GM12873 (cell line): ENCODE measurements around the gene IMMP2L.

Experiments used
- TF ChIP-seq, protein P1 (sequence below): IDR thresholded peaks from 2 replicates; pipeline ENCODE4 v1.5.1; 2012; ENCODE audit warnings: low read depth, mild to moderate bottlenecking, moderate library complexity, low read length, control low read depth; ENCODE audit not compliant: insufficient read depth; ENCODE audit errors: missing control alignments

The IMMP2L gene

DNA sequence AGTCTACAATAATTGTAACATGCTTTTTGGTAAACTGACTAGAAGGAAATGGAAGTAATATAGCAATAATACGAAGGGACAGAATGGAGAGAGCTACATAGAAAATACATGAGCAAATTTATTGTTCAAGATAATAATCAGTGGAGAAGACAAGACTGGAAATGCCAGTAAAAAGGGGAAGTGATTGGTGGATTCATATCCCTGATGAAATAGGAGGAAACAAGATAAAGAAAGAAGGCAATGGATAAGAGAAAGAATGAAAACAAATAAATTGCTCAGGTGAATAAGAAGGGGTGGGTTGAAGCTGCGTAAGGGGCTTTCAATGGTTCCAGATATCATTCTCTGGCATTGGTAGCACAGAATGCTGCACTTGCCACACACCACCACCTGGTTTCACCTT is 335.5 kb downstream of the IMMP2L start:
- TF ChIP-seq, protein P1, sequence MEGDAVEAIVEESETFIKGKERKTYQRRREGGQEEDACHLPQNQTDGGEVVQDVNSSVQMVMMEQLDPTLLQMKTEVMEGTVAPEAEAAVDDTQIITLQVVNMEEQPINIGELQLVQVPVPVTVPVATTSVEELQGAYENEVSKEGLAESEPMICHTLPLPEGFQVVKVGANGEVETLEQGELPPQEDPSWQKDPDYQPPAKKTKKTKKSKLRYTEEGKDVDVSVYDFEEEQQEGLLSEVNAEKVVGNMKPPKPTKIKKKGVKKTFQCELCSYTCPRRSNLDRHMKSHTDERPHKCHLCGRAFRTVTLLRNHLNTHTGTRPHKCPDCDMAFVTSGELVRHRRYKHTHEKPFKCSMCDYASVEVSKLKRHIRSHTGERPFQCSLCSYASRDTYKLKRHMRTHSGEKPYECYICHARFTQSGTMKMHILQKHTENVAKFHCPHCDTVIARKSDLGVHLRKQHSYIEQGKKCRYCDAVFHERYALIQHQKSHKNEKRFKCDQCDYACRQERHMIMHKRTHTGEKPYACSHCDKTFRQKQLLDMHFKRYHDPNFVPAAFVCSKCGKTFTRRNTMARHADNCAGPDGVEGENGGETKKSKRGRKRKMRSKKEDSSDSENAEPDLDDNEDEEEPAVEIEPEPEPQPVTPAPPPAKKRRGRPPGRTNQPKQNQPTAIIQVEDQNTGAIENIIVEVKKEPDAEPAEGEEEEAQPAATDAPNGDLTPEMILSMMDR = no peak

DNA sequence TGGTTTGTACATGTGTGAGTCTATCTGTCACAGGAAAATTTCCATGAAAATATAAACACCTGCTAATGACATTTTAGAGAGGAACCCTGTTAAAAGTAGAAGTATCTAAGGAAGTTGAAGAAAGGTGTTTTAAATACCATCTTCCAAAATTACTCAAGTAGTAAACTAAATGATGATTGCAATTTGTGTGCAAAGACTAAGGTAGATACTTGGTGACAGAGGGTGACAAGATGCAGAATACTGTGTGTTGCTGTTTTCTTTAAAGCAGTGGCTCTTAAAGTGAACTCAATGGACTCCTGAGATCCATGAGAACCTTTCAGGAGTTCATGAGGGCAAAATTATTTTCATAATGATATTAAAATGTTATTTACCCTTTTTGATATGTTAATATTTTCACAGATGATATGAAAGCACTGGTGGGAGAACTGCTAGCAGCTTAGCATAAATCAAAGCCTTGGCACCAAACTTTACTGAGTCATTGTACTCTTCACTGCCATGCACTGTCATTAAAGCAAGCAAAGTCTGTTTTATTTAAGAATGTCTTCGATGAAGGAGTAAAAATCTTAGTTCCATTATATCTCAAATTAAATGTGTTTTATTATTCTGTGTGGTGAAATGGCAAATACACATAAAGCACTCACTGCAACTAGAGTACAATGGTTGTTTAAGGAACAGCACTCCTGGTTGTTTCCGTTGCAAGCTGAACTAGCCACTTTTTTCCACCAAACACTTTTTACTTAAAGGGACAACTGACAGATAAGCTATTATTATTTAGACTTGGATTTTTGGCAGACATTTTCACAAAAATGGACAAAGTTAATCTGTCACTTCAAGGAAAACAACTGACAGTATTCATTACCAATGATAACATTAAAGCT is 337.7 kb downstream of the IMMP2L start:
- TF ChIP-seq, protein P1 = no peak

DNA sequence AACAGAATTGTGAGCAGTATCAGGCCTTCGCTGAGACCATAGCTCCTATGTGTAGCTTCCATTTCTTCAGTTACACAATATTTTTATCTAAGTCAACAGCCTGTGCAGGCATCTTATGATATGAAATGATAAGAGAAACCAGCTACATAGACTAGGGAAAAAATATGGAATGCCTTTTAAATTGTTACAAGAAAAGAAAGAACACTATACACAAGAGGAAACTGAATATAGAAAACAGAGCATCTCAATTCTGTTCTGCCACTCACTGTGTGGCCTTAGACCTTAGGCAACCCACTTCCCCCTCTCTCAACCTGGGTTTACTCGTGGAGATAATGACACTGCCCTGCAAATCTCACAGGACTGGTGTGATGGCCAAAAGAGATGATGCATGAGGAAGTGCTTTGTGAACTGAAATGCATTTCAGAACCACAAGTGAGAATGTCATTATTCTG is 338.5 kb downstream of the IMMP2L start:
- TF ChIP-seq, protein P1 = no peak

DNA sequence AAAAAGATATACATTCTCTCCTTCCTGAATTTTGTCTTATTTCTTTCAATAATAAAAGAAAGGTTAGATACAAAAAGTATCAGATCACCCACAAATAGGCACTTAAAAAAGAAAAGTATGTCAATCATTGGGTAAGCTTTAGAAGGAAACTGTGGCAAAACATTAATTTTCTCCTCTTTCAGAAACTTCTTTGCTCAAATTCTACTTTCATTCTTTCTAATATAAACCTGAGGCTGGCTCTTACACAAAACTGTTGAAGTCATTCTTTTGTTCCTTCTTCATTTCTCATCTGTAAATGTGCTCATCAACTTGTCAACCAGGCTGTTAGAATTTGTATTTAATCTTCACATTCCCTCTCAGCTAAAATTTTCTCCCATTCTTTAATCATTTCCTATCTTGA is 346.7 kb downstream of the IMMP2L start:
- TF ChIP-seq, protein P1 = no peak

DNA sequence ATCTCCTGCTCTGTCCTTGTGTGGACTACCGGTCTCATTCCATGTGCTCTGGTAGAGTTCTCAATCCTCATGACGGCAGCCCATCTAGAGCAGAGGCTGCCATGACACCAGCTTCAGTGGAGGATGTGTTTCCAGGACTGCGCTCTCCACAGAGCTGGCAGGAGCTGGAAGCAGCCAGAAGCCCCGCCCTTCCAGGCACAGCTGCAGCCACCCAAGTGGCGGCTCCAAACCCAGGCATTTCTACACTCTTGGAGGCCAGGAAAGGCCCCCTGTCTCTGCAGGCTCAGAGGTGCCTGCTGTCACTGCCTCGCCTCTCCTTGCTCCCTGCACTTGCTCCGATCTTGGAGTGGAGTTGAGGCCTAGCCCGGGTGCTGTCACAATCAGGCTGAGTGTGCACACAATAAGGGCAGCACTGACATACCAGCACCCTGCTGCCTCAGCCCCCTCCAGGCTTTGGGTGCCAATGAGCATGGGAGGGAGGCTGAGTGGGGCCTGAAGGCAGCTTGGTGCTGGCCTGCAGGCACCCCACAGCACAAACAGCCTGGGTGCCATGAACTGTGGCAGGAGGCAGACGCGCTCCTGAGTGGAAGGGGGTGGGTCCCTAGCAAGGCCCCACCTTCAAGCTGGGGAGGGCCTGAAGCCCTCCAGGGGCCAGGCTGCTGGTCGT is 349.3 kb downstream of the IMMP2L start:
- TF ChIP-seq, protein P1 = no peak

DNA sequence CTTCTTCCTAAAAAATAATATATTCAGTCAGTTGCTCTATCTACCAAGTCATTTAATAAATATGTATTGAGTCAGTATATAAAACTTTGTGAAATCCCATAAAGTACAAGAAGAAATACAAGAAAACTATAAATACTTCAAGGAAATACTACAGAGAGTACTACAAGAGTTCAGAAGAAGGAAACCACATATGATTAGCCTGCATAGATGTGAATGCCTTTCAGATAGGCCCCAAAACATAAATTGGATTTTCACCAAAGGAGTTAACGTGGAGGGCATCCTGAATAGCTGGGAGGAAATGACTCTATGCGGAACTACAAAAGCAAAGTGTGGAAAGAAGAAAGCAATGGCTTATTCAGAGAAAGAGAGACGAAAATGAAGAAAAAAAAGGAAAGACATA is 351.3 kb downstream of the IMMP2L start:
- TF ChIP-seq, protein P1 = no peak

DNA sequence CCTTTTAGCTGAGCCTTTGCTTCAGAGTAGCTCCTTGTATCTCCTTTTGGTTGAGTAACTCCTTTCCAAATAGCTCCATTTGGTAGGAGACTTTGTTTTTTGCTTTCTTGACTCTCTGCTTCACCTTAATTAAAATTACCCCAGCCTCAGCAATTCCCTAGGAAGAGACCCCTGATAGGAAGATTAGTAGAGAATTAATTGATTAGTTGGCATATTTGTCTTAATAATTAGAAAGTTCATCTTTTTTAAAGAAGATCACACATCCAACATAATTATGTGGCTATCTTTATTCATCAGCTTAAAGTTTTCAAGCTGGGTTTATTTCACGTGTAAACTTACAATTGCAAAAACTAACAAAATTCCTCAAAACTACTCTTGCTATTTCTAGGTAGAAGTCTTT is 352.2 kb downstream of the IMMP2L start:
- TF ChIP-seq, protein P1 = no peak
